Keratinocyte (primary cell): Measurements from ENCODE around the gene ARID1B. TPM values are rescaled to one million over a fixed set of nuclear protein-coding genes. Genes with fewer than 3 reads are reported as not detected.

Experiments used
- DNase-seq: peaks from one replicate; pipeline ENCODE4 v3.0.0-alpha.2; 2011; ENCODE audit warnings: low read depth, missing footprints, low spot score
- FAIRE-seq: peaks from 2 replicates; lab custom pipeline; 2011; peaks lifted over from hg19 to GRCh38; lab: Jason Lieb, UNC
- H2AFZ ChIP-seq: 2 replicates; pipeline ENCODE4 v1.6.0; 2012; ENCODE audit warnings: low read length, control low read depth, inconsistent platforms; ENCODE audit not compliant: control insufficient read depth
- H3K27ac ChIP-seq: 2 replicates; pipeline ENCODE4 v1.5.1; 2011; ENCODE audit warnings: low read length; ENCODE audit not compliant: control insufficient read depth, insufficient read depth
- H3K27me3 ChIP-seq: 3 replicates; pipeline ENCODE4 v1.6.0; 2011; ENCODE audit warnings: low read length; ENCODE audit not compliant: control insufficient read depth, insufficient read depth; ENCODE audit errors: extremely low read depth
- H3K36me3 ChIP-seq, 2 experiments: 2 replicates in 1 of 2; 3 replicates in 1 of 2; pipeline ENCODE4 v1.5.1; 2011; ENCODE audit warnings: low read length in 2 of 2, mild to moderate bottlenecking in 1 of 2; ENCODE audit not compliant: control insufficient read depth in 2 of 2, insufficient read depth in 2 of 2; ENCODE audit errors: extremely low read depth in 1 of 2
- H3K4me1 ChIP-seq: 3 replicates; pipeline ENCODE4 v1.5.1; 2011; ENCODE audit warnings: low read length; ENCODE audit not compliant: control insufficient read depth, insufficient read depth; ENCODE audit errors: extremely low read depth
- H3K4me2 ChIP-seq: 3 replicates; pipeline ENCODE4 v1.6.0; 2011; ENCODE audit warnings: low read depth, low read length; ENCODE audit not compliant: control insufficient read depth, insufficient read depth; ENCODE audit errors: extremely low read depth
- H3K4me3 ChIP-seq, 3 experiments: fragments of 200-600 bp in 1 of 3; sonication (generic) in 1 of 3; 2 replicates in 2 of 3; 3 replicates in 1 of 3; pipeline ENCODE4 v1.5.1; 2011 to 2016; ENCODE audit warnings: low read length in 3 of 3, mild to moderate bottlenecking in 3 of 3, control low read depth in 2 of 3, inconsistent platforms in 1 of 3, low read depth in 1 of 3, mixed read lengths in 1 of 3, mixed run types in 1 of 3, moderate library complexity in 1 of 3; ENCODE audit not compliant: control insufficient read depth in 2 of 3, insufficient read depth in 2 of 3; ENCODE audit errors: extremely low read depth in 1 of 3
- H3K79me2 ChIP-seq: 2 replicates; pipeline ENCODE4 v1.6.0; 2012; ENCODE audit warnings: low read length; ENCODE audit not compliant: control insufficient read depth, insufficient read depth
- H3K9ac ChIP-seq: 3 replicates; pipeline ENCODE4 v1.6.0; 2011; ENCODE audit warnings: low read length; ENCODE audit not compliant: control insufficient read depth, insufficient read depth; ENCODE audit errors: extremely low read depth
- H3K9me1 ChIP-seq: 3 replicates; pipeline ENCODE4 v1.6.0; 2011; ENCODE audit warnings: low read length; ENCODE audit not compliant: control insufficient read depth, insufficient read depth; ENCODE audit errors: extremely low read depth
- H3K9me3 ChIP-seq: 2 replicates; pipeline ENCODE4 v1.5.1; 2012; ENCODE audit warnings: low read depth, low read length; ENCODE audit not compliant: control insufficient read depth
- H4K20me1 ChIP-seq: 3 replicates; pipeline ENCODE4 v1.6.0; 2011; ENCODE audit warnings: low read length; ENCODE audit not compliant: control insufficient read depth, insufficient read depth; ENCODE audit errors: extremely low read depth
- CTCF ChIP-seq, 3 experiments: IDR thresholded peaks in 1 of 3; conservative IDR thresholded peaks in 1 of 3; optimal IDR thresholded peaks in 1 of 3; 2 replicates in 2 of 3; 3 replicates in 1 of 3; pipeline versions ENCODE3 to v1.5.1; 2011; ENCODE audit warnings: low read length in 3 of 3, mild to moderate bottlenecking in 3 of 3, moderate library complexity in 2 of 3, control low read depth in 1 of 3, inconsistent platforms in 1 of 3; ENCODE audit not compliant: insufficient read depth in 2 of 3; ENCODE audit errors: extremely low read depth in 1 of 3
- EZH2 ChIP-seq: IDR thresholded peaks from one replicate; pipeline ENCODE4 v1.6.1; 2012; ENCODE audit warnings: inconsistent platforms, mild to moderate bottlenecking, low read length, moderate library complexity
- dilution Hi-C: fragments of 300-500 bp; cut with MboI; formaldehyde crosslinking; loops from one replicate; pipeline ENCODE4 v1.7.0; 2020; ENCODE audit warnings: low sequenced_read_pairs; ENCODE audit not compliant: extremely low pct_ligation_motif_present
- polyA plus RNA-seq, 5 experiments: library from polyadenylated mRNA; depleted of rRNA in 3 of 5; stranded (reverse) in 3 of 5; stranded (forward) in 1 of 5; unstranded in 1 of 5; fragments of >200 nt; gene quantifications; 1 replicate in 1 of 5; 2 replicates in 3 of 5; 3 replicates in 1 of 5; pipeline versions ENCODE4 v1.2.1 to v1.2.3, GENCODE V29; 2011 to 2012; ENCODE audit warnings: missing spikeins in 2 of 5, low read depth in 1 of 5, low replicate concordance in 1 of 5

Gene ARID1B
- polyA plus RNA-seq, 1 donor (not counting 4 experiments of a cell fraction or from before 2014, with no cell fraction given), result 14.9 TPM

GRCh38 chr6:157245436-157245835, 468.3 kb downstream of the ARID1B start:
- TF ChIP-seq EZH2 (no peak), CTCF (optimal IDR thresholded peaks at IDR 0.05 in 1 of 3, IDR thresholded peaks at IDR 0.05 in 1 of 3, conservative IDR thresholded peaks at IDR 0.05 in 1 of 3; ENCODE audit: extremely low read depth in 1 of 3, insufficient read depth in 2 of 3, low read length in 3 of 3) (no peak)
- no peak for FAIRE-seq
- Histone ChIP-seq H3K27me3 (peaks cover 11% of the 10 kb centered on the region), H3K9ac (no peak overlapping the region), H3K4me3 (no peak overlapping the region), H3K4me2 (no peak overlapping the region), H3K36me3 (no peaks in the 10 kb centered on the region), H4K20me1 (no peaks in the 10 kb centered on the region), H3K4me1 (peaks cover 9% of the 10 kb centered on the region), H3K9me3 (no peaks in the 10 kb centered on the region), H3K9me1 (no peaks in the 10 kb centered on the region), H3K27ac (no peak overlapping the region), H3K79me2 (no peaks in the 10 kb centered on the region), H2AFZ (no peak overlapping the region)
- dilution Hi-C loops, result no loop called here
- DNase-seq, result no peak

GRCh38 chr6:157246048-157246630, 469.0 kb downstream of the ARID1B start:
- peaks cover 5% of the 10 kb centered on the region for H3K4me1 ChIP-seq
- H3K9me3 ChIP-seq, result no peaks in the 10 kb centered on the region
- dilution Hi-C loops, result no loop called here
- no peaks in the 10 kb centered on the region for H3K79me2 ChIP-seq
- H2AFZ ChIP-seq, result no peak overlapping the region
- no peak for TF ChIP-seq EZH2
- TF ChIP-seq CTCF (optimal IDR thresholded peaks at IDR 0.05 in 1 of 3, IDR thresholded peaks at IDR 0.05 in 1 of 3, conservative IDR thresholded peaks at IDR 0.05 in 1 of 3; ENCODE audit: extremely low read depth in 1 of 3, insufficient read depth in 2 of 3, low read length in 3 of 3), result no peak
- H3K9me1 ChIP-seq, result no peaks in the 10 kb centered on the region
- peaks cover 13% of the 10 kb centered on the region for H3K27me3 ChIP-seq
- FAIRE-seq (no peak), DNase-seq (no peak)
- H4K20me1 ChIP-seq, result no peaks in the 10 kb centered on the region
- H3K27ac ChIP-seq, result no peak overlapping the region
- no peak overlapping the region for H3K4me2 ChIP-seq
- no peak overlapping the region for H3K4me3 ChIP-seq
- no peaks in the 10 kb centered on the region for H3K36me3 ChIP-seq
- H3K9ac ChIP-seq, result no peak overlapping the region
